Right lobe of liver (tissue), 4 donors: ENCODE measurements around the gene NIPBL.

Experiments used
- CTCF ChIP-seq, 4 donors: fragments of 200-600 bp in 3 of 4; fragments of 450-650 bp in 1 of 4; IDR thresholded peaks; one replicate each; pipeline versions ENCODE4 v1.5.1 to v1.8.0; 2016 to 2022; ENCODE audit warnings: antibody characterized with exemption in 4 of 4, mild to moderate bottlenecking in 2 of 4
- POLR2A ChIP-seq: fragments of 450-650 bp; IDR thresholded peaks from one replicate; pipeline ENCODE4 v1.6.1; 2017; ENCODE audit warnings: antibody characterized with exemption, mild to moderate bottlenecking
- donor health status: DM: no; HTN: no; CAD: no.
- donor health status: DM: no; HTN: no; CAD: no.
- donor health status: DM: no; HTN: yes; CAD: no.

DNA sequence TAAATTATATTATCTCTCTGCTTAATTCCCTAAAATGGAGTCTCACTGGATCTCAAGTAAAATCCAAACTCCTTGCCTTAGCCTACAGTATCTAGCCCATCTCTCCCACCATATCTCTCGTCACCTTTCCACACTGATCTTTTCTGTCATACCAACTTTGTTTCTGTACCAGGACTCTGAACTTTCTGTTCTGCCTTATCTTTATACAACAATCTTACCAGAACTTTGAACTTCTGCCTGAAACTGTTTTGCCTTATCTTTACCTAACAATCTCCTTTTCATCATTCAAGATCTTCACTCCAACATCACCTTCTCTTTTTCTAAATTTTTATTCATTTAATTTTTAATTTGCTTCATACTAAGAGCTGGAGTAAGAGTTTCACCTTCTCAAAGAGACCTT, 233.6 kb downstream of the NIPBL start:
- TF ChIP-seq CTCF (IDR thresholded peaks at IDR 0.05) = no peak
- no peak for TF ChIP-seq POLR2A
